Effector CD4-positive, alpha-beta T cell (primary cell): ENCODE data around the gene TCOF1.

Source experiments
- DNase-seq: peaks from one replicate; pipeline ENCODE4 v3.0.0-alpha.2; 2020
- total RNA-seq: gene quantifications from one replicate; lab custom pipeline; 2026; lab: John Stamatoyannopoulos, UW

The TCOF1 gene, protein sequence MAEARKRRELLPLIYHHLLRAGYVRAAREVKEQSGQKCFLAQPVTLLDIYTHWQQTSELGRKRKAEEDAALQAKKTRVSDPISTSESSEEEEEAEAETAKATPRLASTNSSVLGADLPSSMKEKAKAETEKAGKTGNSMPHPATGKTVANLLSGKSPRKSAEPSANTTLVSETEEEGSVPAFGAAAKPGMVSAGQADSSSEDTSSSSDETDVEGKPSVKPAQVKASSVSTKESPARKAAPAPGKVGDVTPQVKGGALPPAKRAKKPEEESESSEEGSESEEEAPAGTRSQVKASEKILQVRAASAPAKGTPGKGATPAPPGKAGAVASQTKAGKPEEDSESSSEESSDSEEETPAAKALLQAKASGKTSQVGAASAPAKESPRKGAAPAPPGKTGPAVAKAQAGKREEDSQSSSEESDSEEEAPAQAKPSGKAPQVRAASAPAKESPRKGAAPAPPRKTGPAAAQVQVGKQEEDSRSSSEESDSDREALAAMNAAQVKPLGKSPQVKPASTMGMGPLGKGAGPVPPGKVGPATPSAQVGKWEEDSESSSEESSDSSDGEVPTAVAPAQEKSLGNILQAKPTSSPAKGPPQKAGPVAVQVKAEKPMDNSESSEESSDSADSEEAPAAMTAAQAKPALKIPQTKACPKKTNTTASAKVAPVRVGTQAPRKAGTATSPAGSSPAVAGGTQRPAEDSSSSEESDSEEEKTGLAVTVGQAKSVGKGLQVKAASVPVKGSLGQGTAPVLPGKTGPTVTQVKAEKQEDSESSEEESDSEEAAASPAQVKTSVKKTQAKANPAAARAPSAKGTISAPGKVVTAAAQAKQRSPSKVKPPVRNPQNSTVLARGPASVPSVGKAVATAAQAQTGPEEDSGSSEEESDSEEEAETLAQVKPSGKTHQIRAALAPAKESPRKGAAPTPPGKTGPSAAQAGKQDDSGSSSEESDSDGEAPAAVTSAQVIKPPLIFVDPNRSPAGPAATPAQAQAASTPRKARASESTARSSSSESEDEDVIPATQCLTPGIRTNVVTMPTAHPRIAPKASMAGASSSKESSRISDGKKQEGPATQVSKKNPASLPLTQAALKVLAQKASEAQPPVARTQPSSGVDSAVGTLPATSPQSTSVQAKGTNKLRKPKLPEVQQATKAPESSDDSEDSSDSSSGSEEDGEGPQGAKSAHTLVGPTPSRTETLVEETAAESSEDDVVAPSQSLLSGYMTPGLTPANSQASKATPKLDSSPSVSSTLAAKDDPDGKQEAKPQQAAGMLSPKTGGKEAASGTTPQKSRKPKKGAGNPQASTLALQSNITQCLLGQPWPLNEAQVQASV (N-terminal part only)
- 116 reads per million, percentile 85 among the genes with 10 or more reads in this experiment for total RNA-seq

DNA sequence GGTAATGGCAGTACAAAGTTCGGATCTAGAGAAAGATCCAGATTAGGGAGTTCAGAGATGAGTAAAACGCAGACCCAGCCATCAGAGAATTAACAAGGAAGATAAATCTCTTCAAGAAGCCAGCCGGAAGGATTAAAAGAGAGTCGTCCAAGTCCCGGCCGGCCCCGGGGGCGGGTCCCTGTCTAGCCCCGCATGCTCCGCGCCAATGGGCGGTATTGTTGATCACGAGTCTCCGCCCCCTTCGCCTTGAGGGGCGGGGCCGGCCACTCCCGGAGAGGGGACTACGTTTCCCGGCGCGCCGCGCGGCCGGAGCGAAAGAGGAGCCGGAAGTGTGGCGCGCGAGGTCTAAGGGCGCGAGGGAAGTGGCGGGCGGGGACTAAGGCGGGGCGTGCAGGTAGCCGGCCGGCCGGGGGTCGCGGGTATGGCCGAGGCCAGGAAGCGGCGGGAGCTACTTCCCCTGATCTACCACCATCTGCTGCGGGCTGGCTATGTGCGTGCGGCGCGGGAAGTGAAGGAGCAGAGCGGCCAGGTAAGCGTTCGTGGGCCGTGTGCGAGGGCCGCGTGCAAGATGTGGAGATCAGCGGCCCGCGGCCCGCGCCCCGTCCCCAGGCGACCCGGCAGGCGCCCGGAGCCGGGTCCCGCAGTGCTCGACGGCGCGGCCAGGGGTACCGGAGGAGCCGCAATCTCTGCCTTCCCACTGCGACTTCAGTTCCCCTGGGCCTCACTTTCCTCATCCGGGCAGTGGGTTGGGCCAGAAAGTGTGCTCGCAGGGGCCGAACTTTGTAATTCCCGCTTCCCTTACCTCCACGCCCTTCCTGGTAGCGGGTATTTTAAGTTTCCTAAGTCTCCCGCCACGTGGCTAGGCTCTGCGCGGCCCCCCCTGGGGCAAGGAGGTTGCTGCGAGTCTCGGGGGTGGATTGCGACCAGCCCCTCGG, at the start of gene TCOF1:
Gene TCOF1, plus strand, starts transcription at position 372 of the 935 bp plus-strand sequence. Its CDS starts 50 bp downstream, at position 422.
- peak; percentile 94 for DNase-seq

DNA sequence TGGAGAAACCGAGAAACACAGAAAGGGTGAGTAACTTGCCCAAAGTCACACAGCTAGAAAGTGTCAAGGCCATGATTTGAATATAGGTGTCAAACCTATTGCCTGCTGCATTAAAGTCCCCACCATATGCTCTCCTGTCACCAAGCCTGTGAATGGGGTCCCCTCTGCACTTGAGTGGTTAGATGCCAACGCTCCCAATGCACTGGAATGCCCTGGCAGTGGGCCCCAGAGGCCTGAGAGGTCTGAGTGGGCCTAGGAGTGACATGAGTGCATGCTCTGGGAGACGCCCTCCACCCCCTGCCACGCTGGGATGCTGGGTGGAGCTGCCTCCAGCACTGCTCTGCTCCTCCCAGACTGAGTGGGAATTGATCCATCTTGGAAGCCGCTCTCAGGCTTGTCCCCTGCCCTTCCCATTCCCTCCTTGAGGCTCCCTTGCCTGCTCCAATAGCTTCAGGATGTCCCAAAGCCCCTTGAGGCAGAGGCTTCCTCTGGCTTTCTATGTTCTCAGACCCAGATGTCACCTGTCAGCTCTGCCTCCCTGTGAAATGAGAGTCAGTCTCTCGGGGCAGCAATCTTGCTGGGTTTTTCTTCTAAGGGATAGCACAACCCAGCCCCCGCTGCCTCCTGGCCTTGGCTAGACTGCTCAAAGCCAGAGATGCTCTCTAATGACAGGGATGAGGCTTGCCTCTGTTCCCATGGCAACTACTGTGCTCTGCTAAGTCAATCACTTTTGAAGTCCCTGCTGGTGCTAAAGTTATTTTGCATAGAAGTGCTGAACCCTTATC, 48.2 kb upstream of the TCOF1 start:
- no peak for DNase-seq

DNA sequence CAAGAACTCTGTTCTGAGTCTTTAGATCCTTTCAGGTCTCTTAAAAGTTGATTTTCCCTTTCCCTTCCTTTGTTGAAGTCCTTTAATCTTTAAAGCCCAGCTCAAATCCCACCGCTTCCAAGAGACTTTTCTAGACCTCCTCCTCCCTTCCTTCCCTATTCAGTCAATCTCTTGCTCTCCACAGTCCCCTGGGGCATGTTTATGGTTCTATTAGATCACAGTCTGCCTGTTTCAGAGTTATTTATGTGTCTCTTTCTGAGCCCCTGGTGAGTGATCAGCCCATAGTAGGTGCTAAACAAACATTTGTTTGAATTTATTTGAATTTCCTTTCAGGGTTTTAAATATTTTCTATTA, 47.6 kb upstream of the TCOF1 start:
- DNase-seq = no peak

DNA sequence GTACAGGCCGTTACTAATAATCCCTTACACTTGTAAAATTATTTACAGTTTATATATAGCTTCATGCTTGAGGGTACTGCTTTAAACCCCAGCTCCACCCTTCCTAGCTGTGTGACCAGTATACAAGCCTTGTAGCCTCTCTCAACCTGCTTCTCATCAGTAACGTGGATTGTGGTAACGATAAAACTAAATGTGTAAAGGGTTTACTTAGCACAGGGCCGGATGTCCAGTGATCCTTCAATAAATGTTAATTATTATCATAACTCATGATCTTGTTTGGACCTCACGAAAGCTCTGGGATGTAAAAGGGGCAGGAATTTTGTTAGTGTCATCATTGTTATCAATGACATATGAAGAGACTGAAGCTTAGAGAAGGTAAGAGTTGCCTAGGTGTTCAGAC, 47.3 kb upstream of the TCOF1 start:
- no peak for DNase-seq

DNA sequence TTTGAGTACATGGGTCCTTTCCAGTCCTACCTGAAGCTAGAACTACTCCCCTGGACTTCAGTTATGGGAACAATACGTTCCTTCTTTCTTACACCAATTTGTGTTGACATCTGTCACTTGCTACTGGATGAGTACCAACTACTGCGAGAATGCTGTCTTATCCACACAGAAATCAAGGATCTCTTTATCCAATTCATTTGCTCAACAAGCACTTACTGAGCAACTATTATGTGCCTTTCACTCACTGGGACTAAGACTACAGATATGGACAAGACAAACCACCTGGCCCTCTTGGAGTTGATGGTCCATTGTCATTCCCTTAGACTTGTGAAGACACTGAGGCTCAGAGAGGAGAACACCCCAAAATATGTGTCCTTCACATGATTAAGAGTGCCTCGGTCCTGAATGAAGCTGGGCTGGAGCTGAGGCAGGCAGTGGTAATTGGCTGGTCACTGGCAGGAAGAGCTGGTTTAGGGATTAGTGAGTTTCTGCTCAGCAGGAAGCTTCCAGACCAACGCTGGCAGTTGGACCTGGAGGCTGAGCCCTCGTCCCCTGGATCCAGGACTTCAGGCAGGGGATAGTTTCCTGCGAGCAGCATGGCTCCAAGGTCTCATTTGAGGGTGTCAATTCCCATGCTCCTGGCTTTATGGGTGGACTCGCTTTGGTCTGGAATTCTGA, 46.3 kb upstream of the TCOF1 start:
- DNase-seq = no peak

DNA sequence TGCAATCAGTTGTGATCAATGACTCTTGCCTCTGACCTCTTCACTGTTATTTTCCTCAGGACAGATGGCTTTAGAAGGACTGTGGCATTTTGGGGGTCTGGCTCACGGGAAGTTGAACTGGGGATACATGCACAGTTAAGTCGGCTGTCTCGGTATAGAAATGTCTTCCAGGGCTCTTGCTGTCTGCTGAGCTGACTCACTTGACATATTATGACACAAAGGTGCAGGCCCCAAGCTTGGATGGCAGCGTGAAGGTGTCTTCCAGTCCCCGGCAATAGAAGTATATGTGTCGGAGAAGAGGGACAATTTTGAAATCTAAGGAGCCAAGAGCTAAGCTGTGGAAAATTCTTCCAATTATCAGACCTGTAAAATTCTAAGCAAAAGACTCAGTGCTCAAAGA, 45.0 kb upstream of the TCOF1 start:
- DNase-seq = no peak

DNA sequence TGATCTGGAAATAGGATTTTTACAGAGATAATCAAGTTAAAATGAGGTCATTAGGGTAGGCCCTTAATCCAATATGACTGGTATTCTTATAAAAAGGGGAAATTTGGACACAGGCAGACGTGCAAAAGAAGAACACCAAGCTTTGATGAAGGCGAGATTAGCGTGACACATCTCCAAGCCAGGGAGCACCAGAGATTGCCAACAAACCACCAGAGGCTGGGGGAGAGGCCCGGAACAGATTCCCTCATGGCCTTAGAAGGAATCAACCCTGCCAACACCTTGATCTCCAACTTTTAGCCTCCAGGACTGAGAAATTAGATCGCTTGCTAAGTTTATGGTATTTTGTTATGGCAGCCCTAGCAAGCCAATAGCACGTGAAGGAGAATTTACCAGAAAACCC, 44.0 kb upstream of the TCOF1 start:
- DNase-seq = no peak

DNA sequence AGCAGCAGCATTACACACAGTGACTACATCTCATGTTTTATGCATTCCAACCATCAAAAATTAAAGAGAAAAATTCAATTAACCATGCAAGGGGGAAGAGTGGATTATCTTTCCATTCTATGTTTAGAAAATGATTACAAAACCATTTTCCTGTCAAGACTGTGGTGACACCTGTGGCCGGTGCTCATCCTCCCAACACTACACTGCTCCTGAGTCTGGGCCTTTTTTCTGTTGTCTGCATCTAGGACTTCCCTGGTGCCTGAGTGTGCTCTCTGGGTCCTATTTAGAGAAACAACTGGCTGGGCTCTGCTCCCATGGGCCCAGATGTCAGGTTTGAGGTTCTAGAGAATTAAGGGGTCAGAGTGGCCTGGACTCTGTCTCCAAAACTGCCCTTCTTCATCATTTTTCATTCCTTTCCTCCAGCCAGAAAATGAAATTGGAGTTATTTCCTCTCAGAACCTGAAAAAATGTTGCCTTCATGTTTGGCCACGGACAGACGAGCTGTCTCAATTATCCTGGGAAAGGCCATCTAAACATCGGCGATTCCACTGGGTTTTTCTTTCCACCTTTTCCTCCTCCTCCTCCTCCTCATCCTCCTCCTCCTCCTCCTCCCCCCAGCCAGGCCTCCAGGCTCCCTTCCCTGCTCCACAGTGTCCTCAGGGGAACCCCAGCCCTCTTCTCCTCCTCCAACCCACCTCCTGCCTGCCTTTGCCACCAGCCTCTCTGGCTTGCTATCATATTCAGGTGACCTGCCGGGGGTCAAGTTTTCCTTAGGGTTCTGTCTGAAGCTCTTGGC, 43.4 kb upstream of the TCOF1 start:
- no peak for DNase-seq

DNA sequence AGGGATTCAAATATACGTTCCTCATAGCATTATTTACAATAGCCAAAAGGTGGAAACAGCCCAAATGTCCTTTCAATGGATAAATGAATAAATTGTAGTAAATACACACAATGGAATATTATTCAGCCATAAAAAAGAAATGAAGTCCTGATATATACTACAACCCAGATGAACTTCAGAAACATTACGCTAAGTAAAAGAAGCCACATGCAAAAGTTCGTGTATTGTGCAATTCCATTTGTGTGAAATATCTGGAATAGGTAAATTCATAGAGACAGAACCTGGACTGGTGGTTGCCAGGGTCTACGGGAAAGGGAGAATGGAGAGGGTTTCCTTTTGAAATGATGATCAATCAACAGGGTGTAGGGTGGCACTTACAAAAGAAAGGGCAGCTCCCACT, 42.3 kb upstream of the TCOF1 start:
- DNase-seq = no peak

DNA sequence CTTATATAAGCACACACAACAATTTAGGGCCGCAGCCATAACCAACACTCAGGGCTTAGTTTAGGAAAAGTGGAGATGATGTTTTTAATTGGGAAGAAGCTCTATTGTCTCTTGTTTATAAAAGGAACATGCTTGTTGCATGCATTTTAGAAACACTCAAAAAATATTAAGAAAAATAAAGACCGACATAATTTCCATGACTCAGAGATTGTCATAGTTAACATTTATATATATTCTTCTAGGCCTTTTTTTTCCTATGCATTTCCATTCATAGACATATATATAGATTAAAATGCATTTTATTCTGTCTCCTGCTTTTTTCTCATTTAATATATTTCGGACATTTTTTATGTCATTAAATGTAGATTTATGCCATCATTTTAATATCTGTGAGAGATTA, 41.2 kb upstream of the TCOF1 start:
- DNase-seq = no peak

DNA sequence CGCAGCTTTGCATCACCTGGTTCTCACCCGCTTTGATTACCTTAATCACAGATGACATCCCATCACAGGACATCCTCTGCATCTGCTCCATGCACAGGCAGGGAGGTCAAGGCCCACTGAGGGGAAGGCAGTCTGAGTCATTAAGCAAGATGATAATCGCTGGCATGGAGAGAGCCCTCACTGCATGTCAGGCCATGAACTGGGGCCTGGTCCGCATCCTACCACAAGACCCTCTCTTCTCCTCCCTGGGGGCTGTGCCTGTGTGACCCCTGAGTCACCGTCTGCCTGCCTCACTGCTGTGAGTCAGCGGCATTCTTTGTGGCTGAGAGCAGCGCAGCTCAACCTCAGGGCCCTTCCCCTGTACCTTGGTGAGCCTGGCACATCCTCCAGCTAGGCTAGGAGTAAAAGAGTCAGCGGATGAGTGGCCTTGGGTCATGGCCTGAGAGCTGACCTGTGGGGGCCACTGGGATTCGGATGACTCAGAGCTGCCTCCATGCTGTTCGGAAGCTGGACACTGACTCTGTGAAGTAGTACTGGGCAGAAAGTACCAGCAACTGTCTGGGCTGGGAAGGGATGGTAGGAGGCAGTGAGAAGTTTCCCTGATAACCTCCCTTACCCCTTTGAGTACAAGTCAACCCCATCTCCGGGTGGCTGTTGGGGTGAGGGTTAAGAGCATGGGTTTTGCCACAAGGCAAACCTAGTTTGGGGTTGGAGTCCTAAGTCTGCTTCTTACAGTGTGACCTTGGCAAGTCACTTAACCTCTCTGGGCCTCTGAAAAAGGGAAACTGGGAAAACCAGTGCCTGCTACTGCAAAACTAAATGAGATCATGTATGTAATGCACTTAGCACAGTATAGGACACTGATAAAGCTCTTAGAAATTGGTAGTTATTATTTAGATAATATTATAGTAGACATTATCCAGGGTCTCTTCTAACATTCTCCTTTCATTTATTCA, 40.2 kb upstream of the TCOF1 start:
- DNase-seq = no peak

DNA sequence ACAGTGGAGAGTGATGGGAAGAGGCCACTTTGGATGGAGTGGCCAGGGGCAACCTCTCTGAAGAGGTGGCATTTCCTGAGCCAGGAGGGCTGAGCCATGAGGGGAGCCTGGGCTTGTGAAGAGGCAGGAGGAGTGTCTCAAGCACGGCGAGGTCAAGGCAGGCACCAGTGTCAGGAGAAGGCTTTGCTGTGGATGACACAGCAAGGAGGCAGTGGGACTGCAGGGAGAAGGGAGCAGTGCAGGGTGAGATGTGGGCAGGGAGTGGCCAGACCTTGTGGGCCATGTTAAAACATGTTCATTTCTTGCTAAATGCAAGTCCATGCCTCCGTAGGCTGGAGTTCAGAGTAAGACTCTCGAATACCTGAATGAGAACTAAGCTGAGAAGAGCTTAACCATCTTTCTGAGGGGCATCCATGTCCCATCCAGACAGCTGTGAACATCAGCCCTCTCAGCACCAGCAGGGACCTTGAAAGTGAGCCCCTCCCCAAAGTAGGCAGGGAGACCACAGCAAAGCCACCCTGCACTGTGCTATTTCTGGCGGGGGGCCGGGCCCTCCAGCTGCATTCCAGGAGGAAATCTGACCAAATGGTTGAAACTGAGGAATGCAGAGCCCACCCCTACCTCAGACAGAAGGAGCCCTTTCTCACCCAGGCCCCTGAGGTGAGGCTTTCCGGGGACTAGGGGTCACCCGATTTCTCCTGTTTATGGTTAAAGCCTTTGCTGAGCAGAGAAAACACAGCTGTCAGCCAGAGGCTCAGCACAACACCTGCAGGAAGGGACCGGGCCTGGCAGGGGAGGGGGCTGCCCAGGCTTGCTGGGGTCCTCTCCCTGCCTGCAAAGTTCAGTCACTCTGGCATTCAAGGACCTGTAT, 38.6 kb upstream of the TCOF1 start:
- no peak for DNase-seq

DNA sequence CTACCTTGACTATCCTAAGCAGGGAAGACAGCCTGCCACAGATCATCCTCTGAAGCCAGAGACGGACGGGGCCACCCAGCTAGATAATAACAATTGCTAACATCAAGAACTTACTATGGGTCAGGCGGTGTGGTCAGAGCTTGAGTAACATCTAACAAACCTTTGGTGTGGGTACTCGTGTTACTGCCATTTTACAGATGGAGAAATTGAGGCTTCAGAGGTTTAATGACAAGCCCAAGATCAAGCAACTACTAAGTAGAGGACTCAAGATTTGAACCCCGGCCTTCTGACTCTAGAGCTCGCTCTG, 38.1 kb upstream of the TCOF1 start:
- no peak for DNase-seq

DNA sequence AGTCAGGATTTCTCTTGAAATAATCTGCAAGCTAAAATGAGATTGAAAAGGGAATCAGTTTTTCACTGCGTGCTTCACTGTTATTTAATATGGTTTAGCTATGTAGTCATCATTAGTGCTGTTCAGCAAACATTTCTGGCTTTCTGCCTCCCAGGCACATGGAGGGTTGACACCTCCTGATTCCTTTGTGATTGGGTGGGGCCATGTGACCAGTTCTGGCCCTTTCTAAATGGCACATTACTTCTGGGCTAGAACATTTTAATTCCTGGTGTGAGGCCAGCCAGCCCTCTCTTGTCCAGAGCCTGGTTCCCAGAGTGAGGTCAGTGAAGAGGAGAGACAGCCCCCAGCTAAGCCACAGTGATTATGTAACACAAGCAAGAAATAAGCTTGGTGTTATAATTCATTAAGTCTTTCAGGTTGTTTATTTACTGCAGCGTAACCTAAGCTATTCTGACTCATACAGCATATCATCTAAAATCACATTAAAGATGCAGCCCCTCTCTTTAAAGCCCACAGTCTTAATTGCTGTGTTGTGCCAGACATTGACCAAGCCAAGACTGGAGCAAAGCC, 37.4 kb upstream of the TCOF1 start:
- no peak for DNase-seq

DNA sequence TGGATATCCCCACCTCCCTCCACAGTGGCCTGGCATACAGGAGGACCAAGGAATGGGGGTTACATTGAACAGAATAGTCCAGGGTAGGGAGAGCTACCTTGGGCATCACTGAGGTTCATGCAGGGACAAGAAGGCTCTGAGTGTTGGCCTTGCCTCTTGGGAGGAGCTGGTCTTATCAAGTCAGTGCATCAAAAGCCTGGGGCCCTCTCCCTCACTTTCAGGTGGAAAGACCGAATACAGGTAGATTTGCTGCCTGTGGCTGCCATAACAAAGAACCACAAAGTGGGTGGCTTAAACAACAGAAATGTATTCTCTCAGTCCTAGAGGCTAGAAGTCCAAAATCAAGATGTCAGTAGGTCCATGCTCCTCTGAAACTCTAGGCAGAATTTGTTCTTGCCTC, 36.3 kb upstream of the TCOF1 start:
- no peak for DNase-seq

DNA sequence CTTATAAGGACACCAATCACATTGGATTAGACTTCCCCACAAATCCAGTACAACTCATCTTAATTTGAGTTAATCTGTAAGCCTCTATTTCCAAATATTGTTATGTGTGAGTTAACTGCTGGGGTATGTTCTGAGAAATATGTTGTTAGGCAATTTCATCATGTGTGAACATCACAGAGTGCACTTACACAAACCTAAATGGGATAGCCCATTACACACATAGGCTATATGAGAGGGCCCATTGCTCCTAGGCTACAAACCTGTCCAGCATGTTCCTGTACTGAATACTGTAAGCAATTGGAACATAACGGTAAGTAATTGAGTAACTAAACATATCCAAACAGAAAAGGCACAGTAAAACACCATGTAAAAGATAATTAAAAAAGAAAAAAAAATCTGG, 35.7 kb upstream of the TCOF1 start:
- DNase-seq = no peak

DNA sequence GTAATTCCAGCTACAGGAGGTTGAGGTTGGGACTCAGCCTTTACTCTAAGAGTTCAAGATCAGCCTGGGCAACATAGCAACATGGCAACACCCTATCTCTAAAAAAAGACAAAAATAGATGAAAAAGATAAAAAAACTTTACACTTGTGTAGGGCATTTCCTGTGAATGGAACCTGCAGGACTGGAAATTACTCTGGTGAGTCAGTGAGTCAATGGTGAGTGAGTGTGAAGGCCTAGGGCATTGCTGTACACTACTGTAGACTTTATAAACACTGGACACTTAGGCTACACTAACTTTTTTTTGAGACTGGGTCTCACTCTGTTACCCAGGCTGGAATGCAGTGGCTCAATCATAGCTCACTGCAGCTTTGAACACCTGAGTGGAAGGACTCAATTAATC, 35.3 kb upstream of the TCOF1 start:
- DNase-seq = no peak
